PC-3 (cell line): ENCODE data around the gene CEP95. TPM values are rescaled to one million over a fixed set of nuclear protein-coding genes. Genes with fewer than 3 reads are reported as not detected.

Experiments
- ATAC-seq: fragments of 200-7000 bp; cut with Tn5 transposase; 2 replicates; pipeline ENCODE4 v1.9.1; 2020; ENCODE audit warnings: mild to moderate bottlenecking, moderate library complexity
- BruUV-seq: library from RNA; stranded (reverse); fragments of 400-500 nt; replicated peaks from 2 replicates; lab custom pipeline; 2021; lab: Mats Ljungman, UMichigan
- CTCF ChIA-PET: fragments of 300-600 bp; sonication (Branson Sonifier 250); formaldehyde crosslinking; loops from one replicate; lab custom pipeline; 2022; ENCODE audit warnings: antibody characterized with exemption; lab: Charles Lee
- POLR2A ChIA-PET: fragments of 300-600 bp; sonication (Branson Sonifier 250); formaldehyde crosslinking; loops from one replicate; lab custom pipeline; 2022; ENCODE audit warnings: antibody characterized with exemption; ENCODE audit not compliant: unreplicated experiment; lab: Charles Lee
- DNase-seq: peaks from one replicate; pipeline ENCODE4 v3.0.0-alpha.2; 2015
- H2AFZ ChIP-seq: fragments of 300-600 bp; sonication (generic); 2 replicates; pipeline ENCODE4 v1.6.0; 2016; ENCODE audit warnings: antibody characterized with exemption, low read length
- H3F3A ChIP-seq: fragments of 300-600 bp; sonication (generic); one replicate; pipeline ENCODE4 v1.6.0; 2017; ENCODE audit warnings: antibody characterized with exemption, low read length, control low read depth, mild to moderate bottlenecking; ENCODE audit not compliant: unreplicated experiment
- H3K27ac ChIP-seq: fragments of 300-600 bp; sonication (generic); 2 replicates; pipeline ENCODE4 v1.5.1; 2016; ENCODE audit warnings: mild to moderate bottlenecking, low read length
- H3K27me3 ChIP-seq: fragments of 300-600 bp; sonication (generic); 2 replicates; pipeline ENCODE4 v1.6.1; 2016; ENCODE audit warnings: low read length, mixed read lengths
- H3K36me3 ChIP-seq: fragments of 300-600 bp; sonication (generic); 2 replicates; pipeline ENCODE4 v1.6.1; 2016; ENCODE audit warnings: low read depth, mixed run types, low read length, mixed read lengths
- H3K4me1 ChIP-seq: fragments of 300-600 bp; sonication (generic); 2 replicates; pipeline ENCODE4 v1.5.1; 2016; ENCODE audit warnings: low read length; ENCODE audit not compliant: insufficient read depth
- H3K4me2 ChIP-seq: fragments of 300-600 bp; sonication (generic); 2 replicates; pipeline ENCODE4 v1.6.0; 2016; ENCODE audit warnings: low read length
- H3K4me3 ChIP-seq: fragments of 300-600 bp; sonication (generic); 2 replicates; pipeline ENCODE4 v1.5.1; 2016; ENCODE audit warnings: mild to moderate bottlenecking, low read length, mixed read lengths
- H3K79me2 ChIP-seq: fragments of 300-600 bp; sonication (generic); 2 replicates; pipeline ENCODE4 v1.6.1; 2017; ENCODE audit warnings: low read length, mixed read lengths
- H3K9ac ChIP-seq: fragments of 300-600 bp; sonication (generic); 2 replicates; pipeline ENCODE4 v1.6.0; 2016; ENCODE audit warnings: mild to moderate bottlenecking, low read length
- H3K9me2 ChIP-seq: fragments of 300-600 bp; sonication (generic); replicated peaks from 2 replicates; pipeline ENCODE4 v1.6.1; 2016; ENCODE audit warnings: mixed run types, low read length, mixed read lengths
- H3K9me3 ChIP-seq: fragments of 300-600 bp; sonication (generic); 2 replicates; pipeline ENCODE4 v1.6.1; 2016; ENCODE audit warnings: low read length, mixed read lengths
- H4K20me1 ChIP-seq: fragments of 300-600 bp; sonication (generic); 2 replicates; pipeline ENCODE4 v1.6.1; 2016; ENCODE audit warnings: low read length, mixed read lengths
- EZH2 ChIP-seq: fragments of 300-600 bp; sonication (generic); IDR thresholded peaks from one replicate; pipeline ENCODE4 v1.6.1; 2017; ENCODE audit warnings: antibody characterized with exemption, mild to moderate bottlenecking, low read length; ENCODE audit not compliant: unreplicated experiment
- EZH2phosphoT487 ChIP-seq: fragments of 300-600 bp; sonication (generic); IDR thresholded peaks from 2 replicates; pipeline ENCODE4 v1.6.1; 2018; ENCODE audit warnings: mild to moderate bottlenecking, antibody characterized with exemption, low read length, borderline replicate concordance
- intact Hi-C: fragments of 100-400 bp; cut with micrococcal nuclease; formaldehyde crosslinking; loops from 2 replicates; pipeline ENCODE4 v1.9.0; 2023
- total RNA-seq: library from RNA; depleted of rRNA; stranded (reverse); fragments of >200 nt; gene quantifications from 2 replicates; pipeline ENCODE4 v1.2.3, GENCODE V29; 2014
- TF ChIP-seq, protein P1 (sequence below): fragments of 300-600 bp; sonication (generic); conservative IDR thresholded peaks from 2 replicates; pipeline ENCODE4 v1.5.1; 2017; ENCODE audit warnings: antibody characterized with exemption, low read depth, mild to moderate bottlenecking, low read length

CEP95 gene
- total RNA-seq, 1 experiment from 2014 or later = 32.4 TPM

DNA sequence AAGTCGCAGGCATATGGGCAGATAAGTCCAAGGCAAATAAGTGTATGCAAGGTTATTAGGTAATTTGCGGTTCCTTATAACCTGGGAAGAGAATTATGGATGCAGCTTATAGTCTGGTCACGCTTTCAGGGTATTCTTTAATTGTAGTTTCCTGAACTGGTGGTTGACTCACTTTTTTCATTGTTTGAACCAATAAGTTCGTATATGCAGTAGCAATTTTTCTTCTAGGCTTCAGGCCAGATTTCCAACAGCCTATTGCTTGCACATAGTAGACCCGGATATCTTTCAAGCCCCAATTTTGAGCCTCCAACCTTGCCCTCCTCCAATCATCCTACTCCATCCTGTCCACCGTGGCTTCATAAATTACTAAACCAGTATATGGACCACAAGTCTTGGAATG, 12.8 kb downstream of the CEP95 start:
- H3K9ac ChIP-seq = no peak overlapping the region
- ATAC-seq (no peak), DNase-seq (no peak)
- no peaks in the 10 kb centered on the region for H3K9me2 ChIP-seq
- H3K79me2 ChIP-seq = no peaks in the 10 kb centered on the region
- intact Hi-C loops = no loop called here
- no peak overlapping the region for H3K4me2 ChIP-seq
- H4K20me1 ChIP-seq = no peaks in the 10 kb centered on the region
- TF ChIP-seq EZH2 (no peak), EZH2phosphoT487 (no peak)
- TF ChIP-seq, protein P1, sequence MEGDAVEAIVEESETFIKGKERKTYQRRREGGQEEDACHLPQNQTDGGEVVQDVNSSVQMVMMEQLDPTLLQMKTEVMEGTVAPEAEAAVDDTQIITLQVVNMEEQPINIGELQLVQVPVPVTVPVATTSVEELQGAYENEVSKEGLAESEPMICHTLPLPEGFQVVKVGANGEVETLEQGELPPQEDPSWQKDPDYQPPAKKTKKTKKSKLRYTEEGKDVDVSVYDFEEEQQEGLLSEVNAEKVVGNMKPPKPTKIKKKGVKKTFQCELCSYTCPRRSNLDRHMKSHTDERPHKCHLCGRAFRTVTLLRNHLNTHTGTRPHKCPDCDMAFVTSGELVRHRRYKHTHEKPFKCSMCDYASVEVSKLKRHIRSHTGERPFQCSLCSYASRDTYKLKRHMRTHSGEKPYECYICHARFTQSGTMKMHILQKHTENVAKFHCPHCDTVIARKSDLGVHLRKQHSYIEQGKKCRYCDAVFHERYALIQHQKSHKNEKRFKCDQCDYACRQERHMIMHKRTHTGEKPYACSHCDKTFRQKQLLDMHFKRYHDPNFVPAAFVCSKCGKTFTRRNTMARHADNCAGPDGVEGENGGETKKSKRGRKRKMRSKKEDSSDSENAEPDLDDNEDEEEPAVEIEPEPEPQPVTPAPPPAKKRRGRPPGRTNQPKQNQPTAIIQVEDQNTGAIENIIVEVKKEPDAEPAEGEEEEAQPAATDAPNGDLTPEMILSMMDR = no peak
- no peaks in the 10 kb centered on the region for H3K4me1 ChIP-seq
- no peaks in the 10 kb centered on the region for H3K27me3 ChIP-seq
- H3F3A ChIP-seq = no peaks in the 10 kb centered on the region
- BruUV-seq = no TSS peak
- POLR2A ChIA-PET = no interaction called here
- CTCF ChIA-PET = no interaction called here
- peaks cover 47% of the 10 kb centered on the region for H3K36me3 ChIP-seq
- no peaks in the 10 kb centered on the region for H3K9me3 ChIP-seq
- H3K27ac ChIP-seq = no peak overlapping the region
- H3K4me3 ChIP-seq = no peak overlapping the region
- H2AFZ ChIP-seq = no peak overlapping the region

DNA sequence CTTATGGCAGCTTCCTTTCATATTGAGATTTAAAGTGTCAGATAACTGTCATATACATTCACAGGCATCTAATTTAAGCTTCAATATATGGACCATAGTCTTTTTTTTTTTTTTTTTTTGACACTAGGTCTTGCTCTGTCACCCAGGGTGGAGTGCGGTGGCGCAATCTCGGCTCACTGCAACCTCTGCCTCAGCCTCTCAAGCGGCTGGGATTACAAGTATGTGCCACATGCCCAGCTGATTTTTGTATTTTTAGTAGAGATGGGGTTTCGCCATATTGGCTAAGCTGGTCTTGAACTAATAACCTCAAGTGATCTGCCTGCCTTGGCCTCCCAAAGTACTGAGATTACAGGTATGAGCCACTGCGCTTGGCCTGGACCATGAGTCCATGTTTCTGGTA, 13.6 kb downstream of the CEP95 start:
- no peak for DNase-seq
- Histone ChIP-seq H3K36me3 (peaks cover 44% of the 10 kb centered on the region), H3K9me3 (no peaks in the 10 kb centered on the region), H3K27me3 (no peaks in the 10 kb centered on the region), H3K79me2 (no peaks in the 10 kb centered on the region), H3K4me3 (no peak overlapping the region), H3K9me2 (no peaks in the 10 kb centered on the region), H3F3A (no peaks in the 10 kb centered on the region), H2AFZ (no peak overlapping the region), H3K4me2 (no peak overlapping the region), H3K9ac (no peak overlapping the region), H3K4me1 (no peaks in the 10 kb centered on the region), H4K20me1 (no peaks in the 10 kb centered on the region), H3K27ac (no peak overlapping the region)
- POLR2A ChIA-PET = interaction anchor here (0.7 kb wide), 1 partner anchor 148 kb away, joined by 3 read pairs; no protein-coding TSS in a partner anchor
- no TSS peak for BruUV-seq
- no peak for TF ChIP-seq EZH2phosphoT487
- ATAC-seq = no peak
- CTCF ChIA-PET = no interaction called here
- intact Hi-C loops = no loop called here

DNA sequence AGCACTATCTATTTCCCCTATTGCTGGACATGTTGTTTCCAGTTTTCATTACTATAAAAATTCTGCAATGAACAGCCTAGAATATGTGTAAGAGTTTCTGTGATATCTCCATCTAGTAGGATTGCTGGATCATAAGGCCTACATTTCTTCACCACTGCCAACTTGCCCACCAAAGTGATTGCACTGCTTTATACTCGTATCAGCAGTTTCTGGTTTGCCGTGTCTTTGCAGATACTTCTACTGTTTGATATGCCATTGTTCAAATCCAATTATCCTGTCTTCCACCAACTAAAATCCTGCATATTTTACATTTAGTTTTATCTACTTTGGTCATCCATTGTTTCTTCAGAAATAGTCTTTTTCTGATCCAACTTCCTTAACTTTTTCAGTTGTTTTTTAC, 21.1 kb downstream of the CEP95 start:
- DNase-seq = no peak
- Histone ChIP-seq H3K9ac (no peak overlapping the region), H3K36me3 (peaks cover 78% of the 10 kb centered on the region), H4K20me1 (no peaks in the 10 kb centered on the region), H3K4me3 (no peak overlapping the region), H3K9me3 (no peaks in the 10 kb centered on the region), H3K79me2 (no peaks in the 10 kb centered on the region), H3K27ac (no peak overlapping the region), H3K4me2 (no peak overlapping the region), H3K4me1 (no peaks in the 10 kb centered on the region), H3K27me3 (no peaks in the 10 kb centered on the region), H3K9me2 (no peaks in the 10 kb centered on the region), H2AFZ (no peak overlapping the region), H3F3A (peaks cover 14% of the 10 kb centered on the region)
- ChIA-PET POLR2A (no interaction called here), CTCF (no interaction called here)
- no peak for ATAC-seq
- BruUV-seq = no TSS peak
- no peak for TF ChIP-seq EZH2
- no peak for TF ChIP-seq EZH2phosphoT487
- TF ChIP-seq, protein P1 = no peak
- intact Hi-C loops = no loop called here
